Ectodermal cell (in vitro differentiated cells): ENCODE measurements around the gene CCL28.
"Not testable (repeated sequence)": the region's sequence is repeated elsewhere in the genome, so short reads cannot be mapped to it uniquely, and the experiment has no call there.

ENCODE experiments used
- H3K27ac ChIP-seq: 2 replicates; pipeline ENCODE4 v1.7.0; 2013; ENCODE audit warnings: mild to moderate bottlenecking, low read depth, low read length; ENCODE audit not compliant: insufficient read depth, poor library complexity, severe bottlenecking
- H3K27me3 ChIP-seq: 2 replicates; pipeline ENCODE4 v1.7.0; 2013; ENCODE audit warnings: mild to moderate bottlenecking, low read length; ENCODE audit not compliant: insufficient read depth, control insufficient read depth, poor library complexity, severe bottlenecking
- H3K36me3 ChIP-seq: one replicate; pipeline ENCODE4 v1.7.0; 2013; ENCODE audit warnings: low read length; ENCODE audit not compliant: control insufficient read depth, insufficient read depth
- H3K4me1 ChIP-seq: one replicate; pipeline ENCODE4 v1.7.0; 2013; ENCODE audit warnings: low read length; ENCODE audit not compliant: control insufficient read depth, insufficient read depth
- H3K4me3 ChIP-seq: 2 replicates; pipeline ENCODE4 v1.7.0; 2013; ENCODE audit warnings: low read depth, low read length, control low read depth; ENCODE audit not compliant: insufficient read depth
- H3K9me3 ChIP-seq: 2 replicates; pipeline ENCODE4 v1.7.0; 2013; ENCODE audit warnings: mild to moderate bottlenecking, low read length, moderate library complexity; ENCODE audit not compliant: control insufficient read depth
- WGBS, 2 experiments: methylation state at CpG; one replicate each; pipeline ENCODE4 v1.1.7; 2013; ENCODE audit warnings: missing lambda C conversion rate in 2 of 2; 5-methylcytosine and 5-hydroxymethylcytosine counted together

CCL28 gene

GRCh38 chr5:43376496-43377140 lies 35.6 kb downstream of the CCL28 start:
- Histone ChIP-seq H3K27me3 (no peaks in the 10 kb centered on the region), H3K27ac (no peak overlapping the region), H3K9me3 (no peaks in the 10 kb centered on the region), H3K4me3 (no peak overlapping the region), H3K36me3 (no peaks in the 10 kb centered on the region), H3K4me1 (no peaks in the 10 kb centered on the region)
- WGBS, 2 experiments: 67 to 100% methylated on average over 1 of the region's 1 CpG

GRCh38 chr5:43371821-43372220 lies 40.4 kb downstream of the CCL28 start:
- no peaks in the 10 kb centered on the region for H3K36me3 ChIP-seq

DNA sequence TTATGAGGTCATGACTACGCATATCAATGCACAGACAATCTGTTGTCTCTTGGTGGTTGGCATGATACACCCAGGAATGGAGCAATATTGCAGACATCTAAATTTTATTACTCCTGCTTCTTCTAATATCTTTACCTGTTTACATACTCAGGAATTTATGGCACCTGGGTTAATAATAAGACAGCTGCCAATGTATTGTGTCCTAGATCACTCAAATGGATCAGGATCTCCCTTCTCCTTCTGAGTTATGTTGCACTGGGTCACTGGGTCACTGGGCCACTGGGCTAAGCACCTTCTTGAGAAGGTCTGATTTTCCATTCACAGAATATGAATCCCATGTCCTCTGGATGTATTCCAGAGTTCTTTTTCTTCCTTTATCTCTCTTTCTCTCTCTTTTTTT lies 41.8 kb downstream of the CCL28 start:
- Histone ChIP-seq H3K27me3 (no peaks in the 10 kb centered on the region), H3K27ac (no peak overlapping the region), H3K9me3 (peaks cover 2% of the 10 kb centered on the region), H3K36me3 (no peaks in the 10 kb centered on the region), H3K4me1 (no peaks in the 10 kb centered on the region), H3K4me3 (no peak overlapping the region)
- 97 to 100% methylated on average over 1 of the region's 1 CpG for WGBS, 2 experiments

More at GRCh38 chr5:43371821-43372220, 40.4 kb downstream of the CCL28 start:
- Histone ChIP-seq H3K4me1 (no peaks in the 10 kb centered on the region), H3K9me3 (peaks cover 2% of the 10 kb centered on the region), H3K27me3 (no peaks in the 10 kb centered on the region), H3K4me3 (no peak overlapping the region), H3K27ac (no peak overlapping the region)

- peaks cover 2% of the 10 kb centered on the region for H3K9me3 ChIP-seq
- H3K4me1 ChIP-seq: no peaks in the 10 kb centered on the region
- no peak overlapping the region for H3K27ac ChIP-seq
- no peak overlapping the region for H3K4me3 ChIP-seq
- no peaks in the 10 kb centered on the region for H3K36me3 ChIP-seq
- H3K27me3 ChIP-seq: no peaks in the 10 kb centered on the region
Observed at GRCh38 chr5:43369651-43370050, 42.5 kb downstream of the CCL28 start.

- Histone ChIP-seq H3K27me3 (no peaks in the 10 kb centered on the region), H3K4me1 (no peaks in the 10 kb centered on the region), H3K4me3 (no peak overlapping the region), H3K36me3 (no peaks in the 10 kb centered on the region), H3K9me3 (peaks cover 2% of the 10 kb centered on the region), H3K27ac (no peak overlapping the region)
- WGBS, 2 experiments: 94% methylated on average over 2 to 3 of the region's 3 CpGs
Observed at GRCh38 chr5:43367909-43368669, 44.1 kb downstream of the CCL28 start.

- Histone ChIP-seq H3K4me3 (no peak overlapping the region), H3K9me3 (peaks cover 2% of the 10 kb centered on the region), H3K27me3 (no peaks in the 10 kb centered on the region), H3K27ac (no peak overlapping the region), H3K4me1 (no peaks in the 10 kb centered on the region), H3K36me3 (no peaks in the 10 kb centered on the region)
- 88 to 90% methylated on average over 3 of the region's 3 CpGs for WGBS, 2 experiments
Observed at GRCh38 chr5:43367453-43367852, 44.7 kb downstream of the CCL28 start.

GRCh38 chr5:43366680-43367246 lies 45.4 kb downstream of the CCL28 start:
- not testable (repeated sequence) for H3K27me3 ChIP-seq, H3K4me3 ChIP-seq, H3K36me3 ChIP-seq, H3K9me3 ChIP-seq, H3K4me1 ChIP-seq, H3K27ac ChIP-seq
- 93 to 95% methylated on average over 4 of the region's 4 CpGs for WGBS, 2 experiments

- not testable (repeated sequence) for H3K4me1 ChIP-seq, H3K4me3 ChIP-seq, H3K36me3 ChIP-seq, H3K27me3 ChIP-seq, H3K9me3 ChIP-seq, H3K27ac ChIP-seq
- 78 to 85% methylated on average over 2 of the region's 2 CpGs for WGBS, 2 experiments
Observed at GRCh38 chr5:43365155-43365554, 47.0 kb downstream of the CCL28 start.

- H3K27ac ChIP-seq: no peak overlapping the region
- H3K4me1 ChIP-seq: no peaks in the 10 kb centered on the region
- WGBS, 2 experiments: 58 to 68% methylated on average over 2 of the region's 2 CpGs
- H3K27me3 ChIP-seq: no peaks in the 10 kb centered on the region
- peaks cover 2% of the 10 kb centered on the region for H3K9me3 ChIP-seq
- H3K4me3 ChIP-seq: no peak overlapping the region
- no peaks in the 10 kb centered on the region for H3K36me3 ChIP-seq
Observed at GRCh38 chr5:43363445-43364152, 48.6 kb downstream of the CCL28 start.
